Measurements from ENCODE around the gene NCOR1. TPM values are rescaled to one million over a fixed set of nuclear protein-coding genes. Genes with fewer than 3 reads are reported as not detected.

NCOR1 gene
- polyA plus RNA-seq, 1 of the 3 experiments (the other 2 are of a cell fraction) = 42.1 TPM

- H3K4me1 ChIP-seq (ENCODE audit: control insufficient read depth in 1 of 2, insufficient read depth in 2 of 2, low read depth in 1 of 2, low read length in 1 of 2) = no peaks in the 10 kb centered on the region
- no peak overlapping the region for H3K4me2 ChIP-seq
- no peak overlapping the region for H2AFZ ChIP-seq (ENCODE audit: low read depth)
- 97% methylated on average over 3 of the region's 3 CpGs for WGBS (ENCODE audit: low lambda C conversion rate)
- H3K9me3 ChIP-seq = no peaks in the 10 kb centered on the region
- no peak overlapping the region for H3K4me3 ChIP-seq (ENCODE audit: low read depth in 2 of 2, low read length in 1 of 2)
- H4K20me1 ChIP-seq (ENCODE audit: insufficient read depth) = no peaks in the 10 kb centered on the region
- peaks cover 45 to 71% of the 10 kb centered on the region in 2 experiments for H3K36me3 ChIP-seq (replicated peaks in 1 of 2; ENCODE audit: control insufficient read depth in 1 of 2, insufficient read depth in 2 of 2, low read length in 1 of 2)
- TF ChIP-seq NRF1 (IDR thresholded peaks at IDR 0.05; ENCODE audit: low read depth, low read length) = no peak
- no peak for TF ChIP-seq TEAD4 (IDR thresholded peaks at IDR 0.05; ENCODE audit: borderline replicate concordance, insufficient read depth)
- no peak for TF ChIP-seq ZBTB33 (IDR thresholded peaks at IDR 0.05; ENCODE audit: borderline replicate concordance, low read depth)
- TF ChIP-seq MEF2A (IDR thresholded peaks at IDR 0.05; ENCODE audit: borderline replicate concordance, low read depth) = no peak
- no peak for DNase-seq
- ChIA-PET POLR2A (no interaction called here), CTCF (interaction anchor here (0.7 to 1.1 kb wide), 2 partner anchors 16 to 32 kb away, joined by 3 read pairs; no protein-coding TSS in a partner anchor)
- H3F3A ChIP-seq (replicated peaks; ENCODE audit: insufficient read depth) = peaks cover under 1% of the 10 kb centered on the region
- H3K27me3 ChIP-seq (ENCODE audit: insufficient read depth) = no peaks in the 10 kb centered on the region
- no peaks in the 10 kb centered on the region for H3K9me2 ChIP-seq
- H3K9ac ChIP-seq = no peak overlapping the region
- peaks cover 30% of the 10 kb centered on the region; the same call in 1 of the 2 replicates for H3K79me2 ChIP-seq (ENCODE audit: insufficient read depth)
- no peak overlapping the region for H3K27ac ChIP-seq (ENCODE audit: low read depth in 2 of 2, low read length in 1 of 2)
Measured at GRCh38 chr17:16046966-16047365, 168.4 kb downstream of the NCOR1 start.

GRCh38 chr17:16044487-16044886 is 170.8 kb downstream of the NCOR1 start:
- Histone ChIP-seq H3K79me2 (ENCODE audit: insufficient read depth) (peaks cover 17% of the 10 kb centered on the region; the same call in 1 of the 2 replicates), H3K9me2 (no peaks in the 10 kb centered on the region), H3K9me3 (no peaks in the 10 kb centered on the region), H3F3A (replicated peaks; ENCODE audit: insufficient read depth) (peaks cover 17% of the 10 kb centered on the region), H3K27me3 (ENCODE audit: insufficient read depth) (no peaks in the 10 kb centered on the region), H3K4me2 (no peak overlapping the region), H3K36me3 (replicated peaks in 1 of 2; ENCODE audit: control insufficient read depth in 1 of 2, insufficient read depth in 2 of 2, low read length in 1 of 2) (peaks cover 55 to 71% of the 10 kb centered on the region in 2 experiments), H2AFZ (ENCODE audit: low read depth) (no peak overlapping the region), H3K4me1 (ENCODE audit: control insufficient read depth in 1 of 2, insufficient read depth in 2 of 2, low read depth in 1 of 2, low read length in 1 of 2) (peaks cover 0 to 4% of the 10 kb centered on the region in 2 experiments; a peak in 2 of 4 replicates), H3K4me3 (ENCODE audit: low read depth in 2 of 2, low read length in 1 of 2) (no peak overlapping the region), H3K9ac (no peak overlapping the region), H4K20me1 (ENCODE audit: insufficient read depth) (no peaks in the 10 kb centered on the region), H3K27ac (ENCODE audit: low read depth in 2 of 2, low read length in 1 of 2) (no peak overlapping the region)
- POLR2A ChIA-PET = no interaction called here
- no peak for TF ChIP-seq TEAD4 (IDR thresholded peaks at IDR 0.05; ENCODE audit: borderline replicate concordance, insufficient read depth)
- no peak for TF ChIP-seq RAD21 (IDR thresholded peaks at IDR 0.05; ENCODE audit: low read length)
- no peak for TF ChIP-seq TCF12 (IDR thresholded peaks at IDR 0.05)
- no peak for TF ChIP-seq RXRA (IDR thresholded peaks at IDR 0.05; ENCODE audit: borderline replicate concordance, low read depth)
- no peak for TF ChIP-seq USF2 (IDR thresholded peaks at IDR 0.05; ENCODE audit: borderline replicate concordance, low read depth, low read length)
- TF ChIP-seq RCOR1 (IDR thresholded peaks at IDR 0.05; ENCODE audit: low read length) = no peak
- TF ChIP-seq SMC3 (IDR thresholded peaks at IDR 0.05; ENCODE audit: low read depth, low read length) = no peak
- no peak for TF ChIP-seq EZH2phosphoT487 (IDR thresholded peaks at IDR 0.05; ENCODE audit: borderline replicate concordance, low read depth)
- TF ChIP-seq TAF1 (IDR thresholded peaks at IDR 0.05; ENCODE audit: borderline replicate concordance, low read depth, low read length) = no peak
- TF ChIP-seq FOXM1 (IDR thresholded peaks at IDR 0.05; ENCODE audit: low read depth) = no peak
- TF ChIP-seq POLR2AphosphoS5 (IDR thresholded peaks at IDR 0.05; ENCODE audit: low read depth, low read length) = no peak
- TF ChIP-seq YY1 (IDR thresholded peaks at IDR 0.05; ENCODE audit: low read depth) = no peak
- no peak for TF ChIP-seq EP300 (IDR thresholded peaks at IDR 0.05; ENCODE audit: borderline replicate concordance in 1 of 2, low read depth in 1 of 2, low read length in 1 of 2)
- CTCF ChIA-PET = interaction anchor here (0.6 to 1.1 kb wide), 2 partner anchors 31 to 124 kb away, joined by 3 to 5 read pairs; no protein-coding TSS in a partner anchor
- WGBS (ENCODE audit: low lambda C conversion rate) = 92% methylated on average over 10 of the region's 10 CpGs
- no peak for DNase-seq
